RPMI7951 (cell line): ENCODE results near the gene KDM1A. TPM values are rescaled to one million over a fixed set of nuclear protein-coding genes. Genes with fewer than 3 reads are reported as not detected.

Source experiments
- DNase-seq: peaks from one replicate; pipeline ENCODE4 v3.0.0-alpha.2; 2012; ENCODE audit warnings: low read depth
- total RNA-seq: library from RNA; depleted of rRNA; stranded (reverse); fragments of >200 nt; shearing (Covaris generic); gene quantifications from 2 replicates; pipeline ENCODE4 v1.2.3, GENCODE V29; 2014

Gene KDM1A
- total RNA-seq, 1 experiment from 2014 or later, result 126 TPM

GRCh38 chr1:23110391-23110790 lies 91.1 kb downstream of the KDM1A start:
- no peak for DNase-seq

GRCh38 chr1:23111600-23112535 lies 92.6 kb downstream of the KDM1A start:
- no peak for DNase-seq

DNA sequence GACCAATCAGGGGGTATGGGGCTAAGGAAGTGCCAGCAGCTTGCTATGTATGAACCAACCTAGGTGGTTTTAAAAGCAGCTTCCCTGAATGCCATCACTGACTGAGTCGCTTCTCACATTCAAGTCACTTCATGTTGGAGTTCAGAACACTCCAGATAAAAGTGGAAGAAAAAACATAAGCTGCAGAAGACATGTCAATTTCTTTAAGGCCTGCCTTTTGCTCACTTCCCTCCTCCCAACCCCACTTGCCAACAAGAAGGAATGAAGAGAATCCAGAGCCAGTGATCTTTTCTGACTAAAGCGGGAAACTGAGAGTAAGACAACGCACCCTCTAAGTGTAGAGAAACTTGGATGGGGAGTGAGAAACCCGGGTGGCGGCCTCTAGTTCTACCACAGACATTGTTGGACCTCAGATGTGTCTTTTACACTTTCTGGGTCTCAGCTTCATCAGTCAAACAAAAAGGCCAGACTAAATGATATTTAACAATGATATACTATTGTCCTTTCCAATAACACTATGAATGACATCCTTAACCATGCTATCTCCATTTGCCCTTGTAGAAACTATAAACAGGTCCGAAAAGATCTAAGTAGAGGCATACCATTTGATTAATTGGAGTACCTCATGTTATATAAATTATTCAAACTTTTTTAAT lies 95.3 kb downstream of the KDM1A start:
- no peak for DNase-seq

GRCh38 chr1:23116216-23116836 lies 97.1 kb downstream of the KDM1A start:
- no peak for DNase-seq

DNA sequence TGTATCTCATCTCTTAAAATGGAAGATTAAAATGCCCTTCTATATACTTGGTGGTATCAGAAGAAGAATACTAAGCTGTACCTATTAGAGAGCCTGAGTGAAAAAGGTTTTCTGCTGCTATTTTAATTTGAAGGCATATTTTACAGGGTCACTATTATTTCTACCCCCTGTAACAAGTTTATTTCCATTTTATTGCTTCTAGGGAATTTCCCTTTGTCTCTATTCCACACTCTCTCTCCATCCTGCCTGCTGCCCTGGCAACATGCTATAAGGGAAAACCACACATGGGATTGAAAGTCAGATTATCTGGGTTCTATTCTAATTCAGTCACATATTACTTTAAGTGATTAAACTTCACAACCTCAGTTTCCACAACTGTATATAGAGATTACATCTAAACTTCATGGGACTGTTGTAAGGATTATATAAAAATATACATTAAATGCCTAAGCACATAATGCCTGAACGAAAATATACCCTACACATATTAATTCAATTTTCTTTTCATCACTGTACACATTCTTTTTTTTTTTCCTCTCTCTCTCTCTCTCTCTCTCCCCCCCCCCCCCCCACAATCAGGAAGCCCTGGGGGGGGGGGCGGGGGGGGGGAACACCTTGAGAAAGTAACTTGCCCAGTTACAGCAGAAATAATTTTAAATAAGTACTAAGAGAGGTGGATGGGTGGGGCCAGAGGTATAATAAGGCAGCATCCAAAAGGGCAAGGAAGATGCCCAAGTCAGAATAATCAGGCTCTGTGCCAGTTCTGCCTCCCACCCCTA lies 97.8 kb downstream of the KDM1A start:
- no peak for DNase-seq

- no peak for DNase-seq
Measured at GRCh38 chr1:23118407-23118806, 99.1 kb downstream of the KDM1A start.

DNA sequence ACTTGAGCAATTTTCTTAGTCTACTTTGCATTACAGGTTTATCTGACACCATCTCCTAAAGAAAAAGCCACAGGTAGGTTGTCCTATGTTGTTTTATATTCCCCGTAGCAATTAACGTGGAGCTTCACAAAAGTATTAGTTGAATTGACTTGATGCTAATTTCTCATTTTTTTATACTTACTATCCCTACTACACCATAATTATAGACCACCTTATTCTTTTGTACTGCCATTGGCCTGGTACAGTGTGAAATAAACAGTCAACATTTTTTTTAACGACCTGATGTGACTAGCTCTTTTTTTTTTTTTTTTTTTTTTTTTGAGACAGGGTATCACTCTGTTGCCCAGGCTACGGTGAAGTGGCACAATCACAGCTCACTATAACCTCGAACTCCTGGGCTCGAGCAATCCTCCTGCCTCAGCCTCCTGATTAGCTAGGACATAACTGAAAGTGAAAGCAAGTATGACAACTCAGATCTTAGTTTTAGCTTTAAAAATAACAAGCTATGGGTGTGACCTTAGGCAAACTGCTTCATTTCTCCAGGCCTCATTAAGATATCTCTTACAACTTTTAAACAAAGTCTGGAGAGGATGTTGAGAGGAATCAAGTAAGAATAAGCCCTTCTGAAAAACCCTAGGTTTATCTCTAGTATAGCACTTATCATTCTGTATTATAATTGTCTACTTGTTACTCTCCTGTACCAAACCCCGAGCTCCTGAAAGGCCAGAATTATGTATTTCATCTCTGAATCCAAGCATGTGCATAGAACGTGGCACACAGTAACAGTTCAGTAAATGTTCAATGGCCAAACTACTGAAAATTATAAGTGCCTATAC lies 99.9 kb downstream of the KDM1A start:
- DNase-seq, result peak; percentile 58

- DNase-seq, result no peak
Measured at GRCh38 chr1:23120383-23120782, 101.1 kb downstream of the KDM1A start.

GRCh38 chr1:23122023-23122748 lies 102.9 kb downstream of the KDM1A start:
- DNase-seq, result peak; percentile 66

DNA sequence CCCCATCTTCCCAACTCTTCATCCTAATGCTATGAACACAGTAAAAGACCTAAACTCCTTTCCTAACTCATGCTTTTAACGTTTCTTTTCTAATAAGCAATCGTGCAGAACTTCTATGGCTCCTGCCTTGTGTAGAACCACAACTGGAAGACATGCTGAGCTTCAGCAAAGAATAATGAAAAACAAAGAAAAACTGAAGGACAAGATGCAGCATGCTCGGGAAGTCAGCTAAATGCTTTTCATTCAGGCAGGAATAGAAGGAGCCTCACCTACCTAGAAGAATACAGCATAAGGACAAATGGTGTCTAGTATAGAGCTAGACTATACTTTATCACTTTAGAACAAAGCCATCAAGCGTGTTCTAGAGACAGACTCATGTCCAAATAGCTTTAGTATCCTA lies 103.5 kb downstream of the KDM1A start:
- no peak for DNase-seq

GRCh38 chr1:23123528-23123927 lies 104.3 kb downstream of the KDM1A start:
- DNase-seq, result no peak

- DNase-seq, result no peak
Measured at GRCh38 chr1:23124259-23125026, 105.2 kb downstream of the KDM1A start.

GRCh38 chr1:23125489-23125888 lies 106.2 kb downstream of the KDM1A start:
- DNase-seq, result no peak

DNA sequence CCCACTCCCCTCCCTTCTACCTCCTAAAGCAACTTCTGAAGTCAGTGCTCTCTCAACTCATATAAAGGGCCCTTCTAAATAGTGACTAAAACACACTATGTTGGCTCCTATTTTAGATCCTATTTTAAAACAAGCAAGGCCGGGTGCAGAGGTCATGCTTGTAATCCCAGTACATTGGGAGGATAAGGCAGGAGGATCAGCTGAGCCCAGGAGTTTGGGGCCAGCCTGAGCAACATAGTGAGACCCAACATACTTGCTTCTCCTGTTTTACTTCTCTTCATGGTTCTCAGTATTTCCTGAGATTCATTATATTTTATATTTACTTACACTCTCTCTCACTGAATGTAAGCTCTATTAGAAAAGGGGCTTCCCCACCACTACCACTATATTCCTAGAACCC lies 106.9 kb downstream of the KDM1A start:
- DNase-seq, result no peak

- no peak for DNase-seq
Measured at GRCh38 chr1:23126801-23127200, 107.5 kb downstream of the KDM1A start.

- no peak for DNase-seq
Measured at GRCh38 chr1:23129846-23130245, 110.6 kb downstream of the KDM1A start.

DNA sequence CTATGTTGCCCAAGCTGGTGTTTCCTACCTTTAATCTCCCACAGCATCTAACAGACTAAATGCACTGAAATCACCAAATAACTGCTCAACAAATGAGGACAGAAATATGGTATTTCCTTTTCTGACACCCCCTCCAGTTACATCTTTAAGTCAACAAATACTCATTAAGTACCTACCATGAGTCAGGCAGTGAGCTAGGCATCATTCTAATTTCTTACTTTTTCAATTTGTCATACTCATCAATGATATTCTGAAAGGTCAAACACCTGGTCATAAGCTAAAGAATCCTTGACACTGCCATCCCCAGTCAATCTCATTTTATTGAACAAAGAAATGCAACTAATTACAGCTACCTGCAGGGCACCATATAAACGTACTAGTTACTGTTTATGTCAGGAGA lies 112.8 kb downstream of the KDM1A start:
- no peak for DNase-seq
